HG02798 (cell line): ENCODE measurements around the gene BICRA.

Experiments used
- ATAC-seq: cut with Tn5 transposase; IDR thresholded peaks from one replicate; pipeline ENCODE4 v1.9.1; 2021; ENCODE audit warnings: mild to moderate bottlenecking; ENCODE audit not compliant: unreplicated experiment, poor library complexity

BICRA gene

DNA sequence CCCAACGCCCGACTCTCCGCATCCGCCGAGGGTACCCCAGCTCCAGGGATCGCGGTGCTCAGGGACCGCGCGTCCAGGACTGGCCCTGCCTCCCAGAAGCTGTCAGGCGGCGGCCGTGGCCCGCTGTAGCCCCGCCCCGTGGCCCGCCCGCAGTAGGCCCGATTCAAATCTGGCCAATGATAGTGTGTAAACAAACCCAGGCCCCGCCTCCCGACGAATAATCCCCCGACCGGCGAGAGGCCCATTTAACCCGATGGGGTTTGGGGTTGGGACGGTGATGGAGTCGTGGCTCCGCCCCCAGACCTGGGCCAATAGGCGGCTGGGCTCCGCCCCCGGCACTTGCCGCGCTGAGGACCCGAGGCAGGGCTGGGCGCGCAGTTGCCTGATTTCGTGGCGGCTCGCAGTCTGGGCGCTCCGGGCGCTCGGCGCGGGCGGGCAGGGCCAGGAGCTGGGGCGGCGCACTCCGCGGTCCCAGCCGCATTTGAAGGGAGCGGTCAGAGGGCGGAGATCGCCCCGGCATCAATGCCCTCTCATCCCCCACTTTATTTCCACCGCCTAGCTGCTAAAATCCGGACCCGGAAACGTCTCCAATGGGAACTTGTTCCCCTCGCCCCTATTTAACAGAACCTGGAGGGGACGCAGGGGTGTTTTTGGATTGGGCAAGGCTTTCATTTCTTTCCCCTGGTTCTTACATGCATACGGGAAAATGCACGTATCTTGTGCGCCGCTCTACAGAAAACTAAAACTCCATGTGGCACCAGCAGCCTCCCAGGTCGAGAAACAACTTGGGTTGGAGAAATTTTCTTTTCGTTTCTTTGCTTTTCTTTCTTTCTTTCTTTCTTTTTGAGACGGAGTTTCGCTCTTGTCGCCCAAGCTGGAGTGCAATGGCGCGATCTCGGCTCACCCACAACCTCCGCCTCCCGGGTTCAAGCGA is 8.4 kb upstream of the BICRA start:
- ATAC-seq = peak; percentile 95

DNA sequence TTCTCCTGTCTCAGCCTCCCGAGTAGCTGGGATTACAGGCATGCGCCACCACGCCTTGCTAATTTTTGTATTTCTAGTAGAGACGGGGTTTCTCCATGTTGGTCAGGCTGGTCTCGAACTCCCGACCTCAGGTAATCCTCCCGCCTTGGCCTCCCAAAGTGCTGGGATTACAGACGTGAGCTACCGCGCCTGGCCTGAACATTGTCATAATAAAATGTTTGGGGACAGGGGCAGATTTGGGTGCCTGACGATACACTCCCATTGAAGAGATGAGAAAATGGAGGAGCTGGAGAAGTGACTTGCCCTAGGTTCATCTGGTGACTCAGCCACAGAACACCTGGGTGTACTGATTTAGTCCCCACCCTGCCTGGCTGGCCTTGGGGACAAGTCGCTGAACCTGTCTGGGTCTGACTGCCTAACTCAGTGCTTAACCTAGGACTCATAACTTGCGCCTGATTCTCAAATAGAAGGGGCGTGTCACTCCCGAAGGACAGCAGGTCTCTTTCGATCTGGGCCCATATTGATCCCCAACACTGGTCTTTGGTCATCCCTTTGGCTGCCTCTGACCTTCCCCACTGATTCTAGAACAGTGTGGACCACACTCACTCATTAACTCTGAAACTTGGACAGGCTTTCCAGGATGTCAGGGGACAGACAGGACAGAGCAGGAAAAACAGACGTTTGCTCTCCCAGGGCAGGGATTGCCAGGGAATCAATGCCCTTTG is 7.6 kb upstream of the BICRA start:
- no peak for ATAC-seq

- ATAC-seq = no peak
Observed at GRCh38 chr19:47603706-47604565, 5.0 kb upstream of the BICRA start.

- ATAC-seq = no peak
Observed at GRCh38 chr19:47607564-47608073, 1.3 kb upstream of the BICRA start.

- peak; percentile 88 for ATAC-seq
Observed at GRCh38 chr19:47608074-47608918, 638 bp upstream of the BICRA start.

DNA sequence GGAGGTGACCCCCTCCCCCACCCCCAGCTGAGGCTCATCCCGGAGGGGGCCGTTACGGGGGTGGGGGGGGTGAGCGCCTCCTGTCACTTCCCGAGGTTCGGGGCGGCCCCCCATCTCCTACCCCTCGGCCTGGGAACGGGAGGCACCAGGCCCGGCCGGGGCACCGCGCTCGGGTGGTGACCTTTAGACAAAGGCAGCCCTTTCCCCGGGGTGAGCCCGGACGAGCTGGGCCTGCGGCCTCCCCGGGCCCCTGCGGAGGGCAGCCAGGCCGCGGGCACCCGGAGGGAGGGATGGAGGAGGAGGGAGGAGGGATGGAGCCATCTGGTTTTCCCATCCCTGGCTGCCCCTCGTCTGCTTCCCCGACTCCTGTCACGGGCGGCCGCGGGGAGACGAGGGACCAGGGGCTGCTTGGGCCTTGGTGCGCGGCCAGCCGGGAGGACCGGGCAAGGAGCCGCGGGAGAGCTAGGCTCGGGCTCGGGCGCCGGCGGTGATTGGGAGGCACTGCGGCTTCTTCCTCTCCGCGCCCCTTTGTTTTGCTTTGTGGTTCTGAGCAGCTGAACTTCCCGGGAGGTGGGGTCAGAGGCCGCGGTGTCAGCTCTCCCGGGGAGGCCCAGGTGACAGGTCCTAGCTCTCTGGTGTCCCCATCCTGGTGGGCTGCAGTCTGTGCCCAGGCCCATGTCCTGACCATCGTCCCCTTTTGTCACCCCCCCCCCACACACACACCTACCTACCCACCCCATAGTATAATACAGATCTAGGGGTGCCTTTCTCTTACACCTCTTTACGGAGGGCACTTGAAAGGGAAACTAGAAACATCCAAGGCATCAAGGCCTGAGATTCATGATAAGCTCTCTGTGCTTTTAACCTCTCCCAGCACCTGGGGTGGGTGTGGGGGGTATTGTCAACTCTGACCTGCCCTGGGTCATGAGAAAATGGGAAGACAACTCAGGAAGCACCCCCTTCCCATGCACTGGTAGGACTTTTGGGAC is 1.3 kb downstream of the BICRA start:
- ATAC-seq = no peak

GRCh38 chr19:47610902-47611301 is 2.0 kb downstream of the BICRA start:
- no peak for ATAC-seq

- no peak for ATAC-seq
Observed at GRCh38 chr19:47613165-47614020, 4.5 kb downstream of the BICRA start.

- ATAC-seq = no peak
Observed at GRCh38 chr19:47614021-47614295, 5.0 kb downstream of the BICRA start.

DNA sequence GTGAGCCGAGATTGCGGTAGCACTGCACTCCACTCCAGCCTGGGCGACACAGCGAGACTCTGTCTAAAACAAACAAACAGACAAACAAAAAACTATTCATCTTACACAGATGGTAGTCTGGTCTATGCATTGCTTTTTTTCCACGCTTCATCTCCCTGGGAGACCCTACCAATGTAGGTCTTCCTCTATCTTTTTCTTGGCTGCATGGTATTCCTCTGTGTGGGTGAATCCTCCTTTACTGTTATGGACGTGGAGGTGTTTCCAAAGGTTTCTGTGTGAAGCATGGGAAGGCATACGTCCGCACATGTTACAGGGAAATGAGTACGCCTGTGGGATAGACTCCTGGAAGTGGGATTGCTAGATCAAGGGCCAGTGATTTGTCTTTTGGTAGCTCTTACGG is 5.6 kb downstream of the BICRA start:
- no peak for ATAC-seq

DNA sequence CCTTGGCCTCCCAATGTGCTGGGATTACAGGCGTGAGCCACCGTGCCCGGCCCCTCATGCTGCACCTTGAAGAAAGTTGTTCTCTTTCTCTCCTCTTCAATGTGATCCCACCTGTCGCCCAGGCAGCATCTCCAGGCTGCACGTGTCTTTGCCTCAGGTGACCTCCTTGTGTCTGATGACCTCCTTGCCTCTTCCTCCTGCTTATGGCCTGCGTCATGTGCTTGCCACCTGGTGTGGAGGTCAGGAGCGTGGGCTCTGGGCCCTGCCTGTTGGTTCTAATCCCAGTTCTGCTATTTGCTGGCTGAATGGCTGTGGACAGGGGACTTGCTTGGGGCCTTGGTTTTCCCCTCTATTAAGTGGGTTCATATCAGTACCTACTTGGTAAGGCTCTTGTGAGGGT is 6.3 kb downstream of the BICRA start:
- no peak for ATAC-seq

DNA sequence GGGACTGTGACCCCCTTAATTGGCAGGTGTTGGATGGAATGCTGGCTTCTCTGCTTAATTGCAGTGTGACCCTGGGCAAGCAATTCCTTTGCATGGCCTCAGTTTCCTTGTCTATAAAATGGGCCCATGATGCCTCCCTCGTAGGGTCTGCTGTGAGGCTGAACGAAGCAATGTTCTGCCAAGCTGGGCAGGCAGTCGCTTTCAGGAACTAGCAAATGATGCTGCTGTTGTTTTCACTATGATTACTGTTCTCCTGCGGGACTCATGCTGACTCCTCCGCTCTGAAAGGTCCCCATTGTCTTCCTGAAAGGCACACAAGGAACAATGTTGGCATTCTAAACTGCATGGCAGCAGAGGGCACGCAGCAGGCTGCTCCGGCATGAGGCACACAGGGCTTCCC is 6.8 kb downstream of the BICRA start:
- ATAC-seq = no peak

- ATAC-seq = no peak
Observed at GRCh38 chr19:47618771-47619170, 9.8 kb downstream of the BICRA start.

DNA sequence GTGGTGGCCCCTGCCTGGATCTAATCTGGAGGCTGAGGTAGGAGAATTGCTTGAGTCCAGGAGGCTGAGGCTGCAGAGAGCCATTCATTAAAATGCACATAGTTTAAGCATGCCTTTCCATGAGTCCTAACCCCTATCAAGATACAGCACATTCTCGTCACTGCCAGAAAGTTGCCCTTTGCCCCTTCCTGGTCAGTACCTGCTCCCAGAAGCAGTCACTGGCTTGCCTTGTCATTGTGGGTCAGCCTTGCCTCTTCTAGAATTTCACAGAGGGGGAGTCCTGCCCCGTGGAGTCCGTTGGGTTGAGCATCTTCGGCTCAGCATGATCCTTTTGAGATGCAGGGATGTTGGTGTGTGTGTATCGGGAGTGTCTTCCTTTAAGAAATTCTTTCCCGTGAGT is 10.8 kb downstream of the BICRA start:
- no peak for ATAC-seq

DNA sequence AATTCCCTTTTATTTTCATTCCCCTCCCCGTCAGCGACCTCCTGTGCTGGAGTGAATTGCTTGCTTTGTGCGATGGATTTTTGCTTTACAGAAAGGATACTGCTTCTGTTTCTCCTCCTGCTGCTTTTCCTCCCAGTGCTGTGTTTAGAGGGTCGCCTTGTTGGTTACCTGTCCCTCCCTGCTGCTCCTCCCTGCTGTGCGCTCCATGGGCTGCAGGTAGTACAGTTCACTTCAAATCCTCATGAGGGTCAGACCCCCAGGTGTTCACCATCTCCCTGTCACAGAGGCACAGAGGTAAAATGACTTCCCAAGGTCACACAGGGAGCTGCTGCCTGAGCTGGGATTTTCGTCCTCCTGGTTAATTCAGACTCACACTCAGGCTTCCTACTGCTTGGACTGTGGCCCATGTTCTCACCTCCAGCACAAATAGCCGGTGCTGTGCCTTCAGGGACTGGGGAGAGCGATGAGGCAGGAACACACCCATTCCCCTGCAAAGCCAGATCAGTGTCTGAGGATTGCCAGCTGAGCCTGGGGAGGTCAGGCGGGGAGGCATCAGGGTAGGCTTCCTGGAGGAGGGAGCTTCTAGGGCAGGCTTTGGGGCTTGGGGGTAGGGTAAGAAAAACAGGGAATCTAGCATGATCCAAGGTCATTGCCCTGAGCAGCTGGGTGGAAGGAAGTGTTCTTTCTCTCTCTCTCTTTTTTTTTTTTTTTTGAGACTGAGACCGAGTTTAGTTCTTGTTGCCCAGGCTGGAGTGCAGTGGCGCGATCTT is 14.4 kb downstream of the BICRA start:
- no peak for ATAC-seq

DNA sequence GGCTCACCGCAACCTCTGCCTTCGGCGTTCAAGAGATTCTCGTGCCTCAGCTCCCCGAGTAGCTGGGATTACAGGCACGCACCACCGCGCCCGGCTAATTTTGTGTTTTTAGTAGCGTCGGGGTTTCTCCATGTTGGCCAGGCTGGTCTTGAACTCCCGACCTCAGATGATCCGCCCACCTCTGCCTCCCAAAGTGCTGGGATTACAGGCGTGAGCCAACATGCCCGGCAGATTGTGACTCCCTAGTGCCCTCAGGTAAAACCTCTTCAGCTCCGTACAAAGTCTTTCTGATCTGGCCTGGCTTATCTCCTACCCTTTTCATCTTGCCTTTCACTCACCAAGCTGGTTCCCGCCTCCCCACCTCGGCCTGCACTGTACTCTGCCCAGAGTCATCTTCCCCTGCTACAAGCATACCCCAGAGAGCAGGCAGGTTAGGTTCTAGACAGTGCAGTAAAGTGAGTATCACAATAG is 15.0 kb downstream of the BICRA start:
- ATAC-seq = no peak

- no peak for ATAC-seq
Observed at GRCh38 chr19:47625650-47626049, 16.7 kb downstream of the BICRA start.
